ENCODE measurements around the gene BCL2. TPM values are rescaled to one million over a fixed set of nuclear protein-coding genes. Genes with fewer than 3 reads are reported as not detected.
A peak's percentile ranks its signal among the peaks of the same experiment; 100 is the strongest.

BCL2 gene
- total and polyA plus RNA-seq, 7 donors, result 2.8 to 25.7 (median 11.3) TPM

DNA sequence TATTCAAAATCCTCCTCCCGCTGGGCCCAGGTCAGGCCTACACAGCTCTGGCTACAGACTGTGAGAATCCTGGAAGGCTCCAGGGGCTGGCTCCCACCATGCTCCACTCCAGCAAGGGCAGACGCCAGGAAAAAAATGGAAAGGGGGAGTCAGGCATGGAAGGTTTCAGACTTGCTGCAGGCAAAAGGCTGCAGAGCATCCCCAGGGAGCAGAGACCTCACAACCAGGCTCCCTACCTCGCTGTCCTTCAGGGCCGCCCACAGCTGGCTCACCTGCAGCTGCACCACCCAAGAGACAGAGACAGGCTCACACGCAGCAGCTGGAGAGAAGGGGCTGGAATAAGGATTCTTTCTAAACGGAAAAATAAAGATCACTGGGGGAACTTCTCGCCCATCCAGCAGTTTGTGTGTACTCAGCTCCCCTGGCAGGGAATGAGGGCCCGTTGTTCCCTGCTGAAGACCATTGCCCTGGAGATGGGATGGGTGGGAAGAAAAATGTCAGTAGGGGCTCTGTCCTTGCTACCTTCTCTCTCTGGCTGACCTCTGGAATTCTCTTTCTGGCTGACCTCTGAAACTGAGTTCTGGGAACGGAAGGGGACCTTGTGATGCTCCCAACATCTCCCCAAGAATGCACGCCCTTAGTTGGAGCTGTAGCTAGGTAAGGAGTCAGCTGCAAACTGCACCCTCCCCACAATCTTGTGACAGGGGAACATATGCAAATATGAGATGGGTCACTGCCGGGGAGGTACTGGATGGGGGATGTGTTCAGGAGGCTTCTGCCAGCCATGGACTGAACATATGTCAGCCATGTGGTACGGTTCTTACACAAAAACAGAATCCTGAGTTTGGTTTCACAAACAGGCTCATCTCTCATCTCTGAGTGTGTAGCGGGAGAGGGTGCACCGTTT lies 34.5 kb downstream of the BCL2 start:
- H3K27me3 ChIP-seq, result no peaks in the 10 kb centered on the region
- H3K36me3 ChIP-seq, result no peaks in the 10 kb centered on the region
- intact Hi-C loops (cut with DNase I), result no loop called here
- H3K4me1 ChIP-seq, result peaks cover 0 to 50% (median 43%) of the 10 kb centered on the region in 4 donors
- TF ChIP-seq EP300 (IDR thresholded peaks at IDR 0.05), result no peak
- no peak for TF ChIP-seq POLR2A (IDR thresholded peaks at IDR 0.05)
- TF ChIP-seq, protein P1, sequence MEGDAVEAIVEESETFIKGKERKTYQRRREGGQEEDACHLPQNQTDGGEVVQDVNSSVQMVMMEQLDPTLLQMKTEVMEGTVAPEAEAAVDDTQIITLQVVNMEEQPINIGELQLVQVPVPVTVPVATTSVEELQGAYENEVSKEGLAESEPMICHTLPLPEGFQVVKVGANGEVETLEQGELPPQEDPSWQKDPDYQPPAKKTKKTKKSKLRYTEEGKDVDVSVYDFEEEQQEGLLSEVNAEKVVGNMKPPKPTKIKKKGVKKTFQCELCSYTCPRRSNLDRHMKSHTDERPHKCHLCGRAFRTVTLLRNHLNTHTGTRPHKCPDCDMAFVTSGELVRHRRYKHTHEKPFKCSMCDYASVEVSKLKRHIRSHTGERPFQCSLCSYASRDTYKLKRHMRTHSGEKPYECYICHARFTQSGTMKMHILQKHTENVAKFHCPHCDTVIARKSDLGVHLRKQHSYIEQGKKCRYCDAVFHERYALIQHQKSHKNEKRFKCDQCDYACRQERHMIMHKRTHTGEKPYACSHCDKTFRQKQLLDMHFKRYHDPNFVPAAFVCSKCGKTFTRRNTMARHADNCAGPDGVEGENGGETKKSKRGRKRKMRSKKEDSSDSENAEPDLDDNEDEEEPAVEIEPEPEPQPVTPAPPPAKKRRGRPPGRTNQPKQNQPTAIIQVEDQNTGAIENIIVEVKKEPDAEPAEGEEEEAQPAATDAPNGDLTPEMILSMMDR (IDR thresholded peaks at IDR 0.05), result no peak
- no peak for TF ChIP-seq POLR2AphosphoS5 (IDR thresholded peaks at IDR 0.05)
- no peaks in the 10 kb centered on the region for H3K9me3 ChIP-seq
- peak overlapping the region; percentile 45 to 78 (median 68) for H3K27ac ChIP-seq
- H3K4me3 ChIP-seq, result no peak overlapping the region
- 77 to 90% methylated on average over 14 of the region's 14 CpGs for WGBS, 2 donors
- no peak for DNase-seq

DNA sequence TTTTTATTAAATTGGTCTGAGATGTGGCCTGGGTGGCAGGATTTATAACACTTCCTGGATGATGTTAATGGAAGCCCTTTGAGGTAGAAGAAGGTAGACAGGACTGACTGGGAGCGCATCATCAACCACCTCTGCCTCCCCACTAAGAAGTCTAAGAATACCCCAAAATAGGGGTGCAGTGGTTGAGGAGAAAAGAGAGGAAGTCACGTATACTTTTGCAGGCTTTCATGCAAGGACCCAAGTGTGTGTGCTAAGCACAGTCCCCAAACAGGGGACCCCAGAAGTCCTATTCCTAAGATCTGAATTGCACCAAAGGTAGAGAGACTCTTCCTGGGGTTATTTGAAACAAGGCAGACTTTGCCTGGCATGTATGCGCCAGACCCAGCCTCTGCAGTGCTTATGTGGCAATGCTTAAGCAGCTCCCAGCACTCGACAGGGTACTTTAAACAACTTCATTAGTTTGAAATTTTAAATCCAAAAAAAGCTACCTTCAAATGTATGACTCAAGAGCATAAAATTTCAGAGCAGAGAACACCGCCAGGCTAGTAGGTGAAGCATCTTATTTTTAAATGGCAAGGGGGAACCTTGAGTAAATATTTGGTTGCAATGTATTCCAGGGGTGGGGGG lies 35.3 kb downstream of the BCL2 start:
- H3K36me3 ChIP-seq, result no peaks in the 10 kb centered on the region
- H3K27me3 ChIP-seq, result no peaks in the 10 kb centered on the region
- peak overlapping the region; percentile 45 to 78 (median 68) for H3K27ac ChIP-seq
- WGBS, 2 donors, result 87 to 96% methylated on average over 5 of the region's 5 CpGs
- no peak overlapping the region for H3K4me3 ChIP-seq
- H3K9me3 ChIP-seq, result no peaks in the 10 kb centered on the region
- H3K4me1 ChIP-seq, result peaks cover 0 to 45% (median 42%) of the 10 kb centered on the region in 4 donors
- TF ChIP-seq POLR2AphosphoS5 (IDR thresholded peaks at IDR 0.05), result peak in 2 of 4 donors; percentile 18 to 37
- TF ChIP-seq EP300 (IDR thresholded peaks at IDR 0.05), result no peak
- intact Hi-C loops (cut with DNase I), result no loop called here
- peak; percentile 74 for DNase-seq

DNA sequence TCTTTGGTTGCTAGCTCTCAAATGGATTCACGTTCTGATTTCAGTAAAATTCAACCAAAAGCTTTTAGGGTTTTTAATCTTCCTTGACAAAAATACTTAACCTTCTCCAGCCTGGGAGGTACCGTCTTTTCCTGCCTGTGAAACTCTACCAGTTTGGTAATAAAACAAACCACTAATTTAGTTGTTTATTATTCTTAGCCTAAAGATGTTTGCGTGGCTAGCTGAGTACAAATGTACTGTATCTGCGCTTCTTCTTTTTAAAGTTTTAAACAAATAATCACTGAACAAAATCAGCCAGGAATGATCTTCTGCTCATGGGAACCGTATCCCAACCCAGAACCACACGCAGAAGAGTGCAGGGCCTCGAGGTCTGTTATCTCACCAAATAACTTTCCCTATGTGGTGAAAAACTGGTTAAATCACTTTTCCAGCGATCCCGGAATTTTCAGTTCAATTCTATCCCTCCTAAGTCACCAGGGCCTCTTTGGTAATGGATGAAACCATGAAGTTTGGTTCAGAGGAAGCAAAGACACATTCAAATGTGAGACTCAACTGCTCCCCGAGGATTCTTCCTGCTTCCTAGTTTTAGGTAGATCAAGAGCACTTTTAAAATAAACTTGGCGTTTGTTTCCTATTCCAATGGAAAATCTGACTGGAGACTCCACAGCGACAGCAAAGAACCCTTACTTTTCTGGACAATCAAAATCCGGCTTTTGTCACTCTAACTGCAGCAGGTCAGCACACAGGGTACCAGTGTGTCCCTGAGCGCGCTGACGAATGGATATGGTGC lies 36.1 kb downstream of the BCL2 start:
- 87 to 92% methylated on average over 16 of the region's 16 CpGs for WGBS, 2 donors
- intact Hi-C loops (cut with DNase I), result no loop called here
- TF ChIP-seq EP300 (IDR thresholded peaks at IDR 0.05) (no peak), POLR2AphosphoS5 (IDR thresholded peaks at IDR 0.05) (no peak), POLR2A (IDR thresholded peaks at IDR 0.05) (no peak)
- TF ChIP-seq, protein P1 (IDR thresholded peaks at IDR 0.05), result no peak
- Histone ChIP-seq H3K36me3 (no peaks in the 10 kb centered on the region), H3K27me3 (no peaks in the 10 kb centered on the region), H3K9me3 (no peaks in the 10 kb centered on the region), H3K27ac (peak overlapping the region; percentile 45 to 78 (median 68)), H3K4me1 (peaks cover 0 to 39% (median 36%) of the 10 kb centered on the region in 4 donors), H3K4me3 (no peak overlapping the region)
- no peak for DNase-seq

DNA sequence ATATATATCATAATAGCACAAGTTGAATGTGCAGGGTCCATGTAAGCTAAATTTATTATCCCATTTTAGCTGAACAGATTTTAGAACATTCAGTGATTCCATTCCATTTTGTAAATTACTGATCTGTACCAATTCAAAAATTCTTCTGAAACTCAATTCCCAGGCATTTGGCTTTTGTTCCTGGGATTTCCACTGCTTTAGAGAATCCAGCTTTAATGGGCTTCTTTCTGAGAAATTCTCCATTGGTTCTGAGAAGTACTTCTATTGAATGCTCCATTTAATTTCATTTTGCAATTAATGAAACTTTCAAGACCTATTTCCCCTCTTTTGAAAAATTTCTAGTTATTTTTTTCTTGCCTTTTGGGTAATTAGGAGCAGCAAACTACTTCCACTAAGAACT lies 36.8 kb downstream of the BCL2 start:
- H3K36me3 ChIP-seq, result no peaks in the 10 kb centered on the region
- H3K4me3 ChIP-seq, result no peak overlapping the region
- peak overlapping the region in 2 of 4 donors; percentile 71 to 78 for H3K27ac ChIP-seq
- H3K27me3 ChIP-seq, result no peaks in the 10 kb centered on the region
- H3K9me3 ChIP-seq, result no peaks in the 10 kb centered on the region
- no peak for DNase-seq
- intact Hi-C loops (cut with DNase I), result no loop called here
- peaks cover 0 to 32% (median 28%) of the 10 kb centered on the region in 4 donors for H3K4me1 ChIP-seq
- TF ChIP-seq, protein P1 (IDR thresholded peaks at IDR 0.05), result no peak
- TF ChIP-seq POLR2AphosphoS5 (IDR thresholded peaks at IDR 0.05), result no peak
- no peak for TF ChIP-seq POLR2A (IDR thresholded peaks at IDR 0.05)
- TF ChIP-seq EP300 (IDR thresholded peaks at IDR 0.05), result no peak

Data from sigmoid colon (tissue), 7 donors.